ENCODE results near the gene UMODL1. TPM values are rescaled to one million over a fixed set of nuclear protein-coding genes. Genes with fewer than 3 reads are reported as not detected.
A peak's percentile ranks its signal among the peaks of the same experiment; 100 is the strongest.

The UMODL1 gene
- total RNA-seq, 2 experiments from 2014 or later, result not detected

DNA sequence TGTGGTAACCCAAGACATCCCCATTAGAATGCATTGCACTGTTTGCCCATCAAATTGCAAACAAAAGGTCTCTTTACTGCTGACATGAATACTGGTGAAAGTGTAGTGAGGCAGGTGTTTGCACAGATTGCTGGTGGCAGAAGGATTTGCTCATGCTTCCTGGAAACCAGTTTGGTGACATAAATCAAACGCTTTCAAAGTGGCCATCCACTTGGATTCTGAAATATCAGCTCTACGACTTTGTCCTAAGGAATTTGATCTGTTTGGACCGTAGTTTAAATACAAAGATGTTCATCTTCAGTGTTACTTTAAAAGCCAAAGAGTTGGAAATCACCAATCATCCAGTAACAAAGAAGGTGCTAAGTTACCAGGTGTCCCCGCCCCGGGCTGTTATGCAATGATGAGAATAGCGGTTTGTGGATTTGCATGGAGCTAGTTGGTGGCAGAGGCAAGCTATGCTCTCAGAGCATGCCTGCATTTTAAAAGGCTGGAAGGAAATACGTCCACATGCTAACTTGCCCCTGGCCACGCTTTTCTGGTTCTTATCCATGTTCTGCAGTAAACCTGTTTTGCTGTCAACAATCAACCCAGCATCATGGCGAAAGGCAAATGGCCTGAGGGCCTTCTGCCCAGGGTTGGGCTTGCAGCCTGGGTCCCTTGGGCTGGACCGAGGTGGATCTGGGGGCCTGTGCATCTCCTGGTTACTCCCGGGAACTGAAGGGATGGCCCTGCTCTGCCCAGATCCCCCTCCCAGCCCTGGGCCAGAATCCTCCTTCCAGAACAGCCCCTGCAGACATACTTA lies 49.2 kb downstream of the UMODL1 start:
- Mint-ChIP-seq H3K4me3 (no peak overlapping the region), H3K9me3 (ENCODE audit: low read depth) (no peaks in the 10 kb centered on the region), H3K36me3 (ENCODE audit: low read depth) (no peaks in the 10 kb centered on the region), H3K27me3 (peaks cover 55% of the 10 kb centered on the region), H3K27ac (no peak overlapping the region), H3K4me1 (peaks cover 15% of the 10 kb centered on the region)
- DNase-seq (no peak), ATAC-seq (no peak)
- CTCF ChIA-PET, result interaction anchor here (0.5 to 2.9 kb wide), 8 partner anchors 11 to 304 kb away, joined by 3 to 12 read pairs (median 3); no protein-coding TSS in a partner anchor
- intact Hi-C loops (cut with DNase I, micrococcal nuclease), result no loop called here
- POLR2A ChIA-PET, result no interaction called here

DNA sequence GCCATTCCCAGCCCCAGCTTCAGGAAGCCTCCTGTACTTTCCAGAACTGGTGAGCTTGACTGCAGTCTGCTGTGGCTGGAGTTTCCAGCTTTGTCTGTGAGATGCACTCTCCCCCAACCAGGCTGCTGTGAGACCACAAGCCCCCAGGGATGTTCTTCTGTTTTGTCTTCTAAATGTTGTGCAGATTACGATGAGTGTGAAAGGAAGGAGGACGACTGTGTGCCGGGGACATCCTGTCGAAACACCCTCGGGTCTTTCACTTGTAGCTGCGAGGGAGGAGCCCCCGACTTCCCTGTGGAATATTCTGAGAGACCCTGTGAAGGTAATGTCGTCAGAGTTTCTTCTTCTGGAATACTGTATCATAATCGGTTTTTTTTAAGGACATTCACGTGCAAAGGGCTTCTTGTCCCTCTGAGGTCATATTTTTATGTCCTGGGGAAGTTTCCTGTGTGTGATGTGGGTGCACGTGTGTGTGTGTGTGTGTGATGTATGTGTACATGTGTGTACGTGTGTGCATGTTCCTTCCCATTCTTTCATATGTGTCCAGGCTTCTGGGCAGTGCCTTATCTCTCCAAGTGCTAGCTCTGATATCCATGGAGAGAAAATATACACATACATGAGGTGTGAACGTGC lies 49.9 kb downstream of the UMODL1 start:
- CTCF ChIA-PET, result interaction anchor here (0.6 to 2.9 kb wide), 9 partner anchors 11 to 310 kb away, joined by 3 to 12 read pairs (median 3); no protein-coding TSS in a partner anchor
- no peak for DNase-seq
- ATAC-seq, result no peak
- Mint-ChIP-seq H3K36me3 (ENCODE audit: low read depth) (no peaks in the 10 kb centered on the region), H3K27ac (no peak overlapping the region), H3K9me3 (ENCODE audit: low read depth) (no peaks in the 10 kb centered on the region), H3K4me1 (peaks cover 15% of the 10 kb centered on the region), H3K27me3 (peaks cover 55% of the 10 kb centered on the region), H3K4me3 (no peak overlapping the region)
- POLR2A ChIA-PET, result no interaction called here
- intact Hi-C loops (cut with DNase I, micrococcal nuclease), result no loop called here

DNA sequence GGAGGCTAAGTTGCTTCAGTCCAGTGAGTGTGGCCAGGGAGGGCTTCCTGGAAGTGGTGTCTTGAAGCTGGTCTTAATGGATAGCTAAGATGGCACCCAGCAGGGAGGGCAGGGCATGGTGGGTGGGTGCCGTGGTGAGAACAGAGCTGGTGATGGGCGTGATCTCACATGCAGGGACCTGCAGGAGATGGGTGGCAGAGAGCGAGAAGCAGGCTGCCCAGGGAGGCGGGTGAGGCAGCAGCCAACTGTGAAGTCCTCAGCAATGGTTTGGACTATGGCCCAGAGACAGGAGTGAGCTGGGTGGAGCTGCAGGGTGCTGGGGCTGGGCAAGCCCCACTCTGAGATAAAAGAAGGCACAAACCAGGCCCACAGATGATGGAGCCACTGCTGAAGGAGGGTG lies 50.7 kb downstream of the UMODL1 start:
- peaks cover 15% of the 10 kb centered on the region for H3K4me1 Mint-ChIP-seq
- peaks cover 58% of the 10 kb centered on the region for H3K27me3 Mint-ChIP-seq
- POLR2A ChIA-PET, result interaction anchor here (0.7 kb wide), 1 partner anchor 238 kb away, joined by 3 read pairs; no protein-coding TSS in a partner anchor

GRCh38 chr21:42122398-42122797 lies 51.3 kb downstream of the UMODL1 start:
- H3K4me3 Mint-ChIP-seq, result no peak overlapping the region
- H3K36me3 Mint-ChIP-seq (ENCODE audit: low read depth), result no peaks in the 10 kb centered on the region
- peaks cover 10% of the 10 kb centered on the region for H3K4me1 Mint-ChIP-seq
- H3K27me3 Mint-ChIP-seq, result peaks cover 55% of the 10 kb centered on the region
- intact Hi-C loops (cut with DNase I, micrococcal nuclease), result no loop called here
- ChIA-PET POLR2A (interaction anchor here (0.7 kb wide), 1 partner anchor 239 kb away, joined by 3 read pairs; no protein-coding TSS in a partner anchor), CTCF (interaction anchor here (1.2 to 2.9 kb wide), 2 partner anchors 14 to 306 kb away, joined by 3 to 12 read pairs; no protein-coding TSS in a partner anchor)
- no peak for ATAC-seq
- DNase-seq, result no peak
- H3K27ac Mint-ChIP-seq, result no peak overlapping the region
- H3K9me3 Mint-ChIP-seq (ENCODE audit: low read depth), result no peaks in the 10 kb centered on the region

More for the DNA sequence above, 50.7 kb downstream of the UMODL1 start:
- intact Hi-C loops (cut with DNase I, micrococcal nuclease), result no loop called here
- CTCF ChIA-PET, result interaction anchor here (0.6 to 2.9 kb wide), 5 partner anchors 14 to 305 kb away, joined by 3 to 12 read pairs (median 4); no protein-coding TSS in a partner anchor
- no peak overlapping the region for H3K27ac Mint-ChIP-seq
- H3K36me3 Mint-ChIP-seq (ENCODE audit: low read depth), result no peaks in the 10 kb centered on the region
- DNase-seq, result no peak
- no peak for ATAC-seq
- no peaks in the 10 kb centered on the region for H3K9me3 Mint-ChIP-seq (ENCODE audit: low read depth)
- H3K4me3 Mint-ChIP-seq, result no peak overlapping the region

DNA sequence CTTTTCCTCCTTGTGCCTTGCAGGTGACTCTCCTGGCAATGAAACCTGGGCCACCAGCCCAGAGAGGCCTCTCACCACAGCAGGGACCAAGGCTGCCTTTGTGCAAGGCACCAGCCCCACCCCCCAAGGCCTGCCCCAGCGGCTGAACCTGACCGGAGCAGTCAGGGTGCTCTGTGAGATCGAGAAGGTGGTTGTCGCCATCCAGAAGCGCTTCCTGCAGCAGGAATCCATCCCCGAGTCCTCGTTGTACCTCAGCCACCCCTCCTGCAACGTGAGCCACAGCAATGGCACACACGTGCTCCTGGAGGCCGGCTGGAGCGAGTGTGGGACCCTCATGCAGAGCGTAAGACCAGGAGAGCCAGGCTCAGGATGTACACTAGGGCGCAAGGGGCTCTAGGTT lies 51.7 kb downstream of the UMODL1 start:
- intact Hi-C loops (cut with DNase I, micrococcal nuclease), result no loop called here
- DNase-seq (no peak), ATAC-seq (no peak)
- H3K27ac Mint-ChIP-seq, result no peak overlapping the region
- no peaks in the 10 kb centered on the region for H3K36me3 Mint-ChIP-seq (ENCODE audit: low read depth)
- ChIA-PET POLR2A (no interaction called here), CTCF (interaction anchor here (1.2 to 2.9 kb wide), 2 partner anchors 15 to 306 kb away, joined by 3 to 12 read pairs; no protein-coding TSS in a partner anchor)
- peaks cover 51% of the 10 kb centered on the region for H3K27me3 Mint-ChIP-seq
- no peaks in the 10 kb centered on the region for H3K9me3 Mint-ChIP-seq (ENCODE audit: low read depth)
- H3K4me3 Mint-ChIP-seq, result no peak overlapping the region
- H3K4me1 Mint-ChIP-seq, result peaks cover 7% of the 10 kb centered on the region

GRCh38 chr21:42123219-42123908 lies 52.2 kb downstream of the UMODL1 start:
- intact Hi-C loops (cut with DNase I, micrococcal nuclease), result no loop called here
- ChIA-PET POLR2A (no interaction called here), CTCF (interaction anchor here (1.2 kb wide), 1 partner anchor 15 kb away, joined by 3 read pairs; no protein-coding TSS in a partner anchor)
- Mint-ChIP-seq H3K9me3 (ENCODE audit: low read depth) (no peaks in the 10 kb centered on the region), H3K27ac (no peak overlapping the region), H3K27me3 (peaks cover 45% of the 10 kb centered on the region), H3K4me1 (peaks cover 5% of the 10 kb centered on the region), H3K4me3 (no peak overlapping the region), H3K36me3 (ENCODE audit: low read depth) (no peaks in the 10 kb centered on the region)
- ATAC-seq, result no peak
- no peak for DNase-seq

DNA sequence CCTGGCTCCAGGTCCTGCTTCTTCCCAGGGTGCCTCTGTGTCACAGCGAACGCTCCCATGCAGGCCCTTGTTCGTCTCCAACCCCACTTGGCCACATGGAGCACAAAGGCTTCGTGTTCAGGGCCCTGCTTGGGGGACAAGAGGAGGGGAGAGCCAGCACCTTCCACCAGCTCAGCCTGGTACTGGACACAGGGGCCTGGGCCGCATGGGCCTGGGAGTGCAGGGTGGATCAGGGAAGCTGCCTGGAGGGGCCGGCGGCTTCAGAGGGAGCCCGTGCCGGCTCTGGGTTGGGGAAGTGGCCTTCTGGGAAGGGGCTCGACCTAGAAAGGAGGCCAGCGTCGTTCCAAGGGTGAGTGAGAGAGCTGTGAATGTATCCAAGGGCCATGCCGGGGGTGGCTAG lies 53.0 kb downstream of the UMODL1 start:
- H3K4me1 Mint-ChIP-seq, result peaks cover 5% of the 10 kb centered on the region
- POLR2A ChIA-PET, result no interaction called here
- ATAC-seq (no peak), DNase-seq (no peak)
- intact Hi-C loops (cut with DNase I, micrococcal nuclease), result no loop called here
- H3K27ac Mint-ChIP-seq, result no peak overlapping the region
- peaks cover 44% of the 10 kb centered on the region for H3K27me3 Mint-ChIP-seq
- no peak overlapping the region for H3K4me3 Mint-ChIP-seq
- CTCF ChIA-PET, result no interaction called here
- H3K36me3 Mint-ChIP-seq (ENCODE audit: low read depth), result no peaks in the 10 kb centered on the region
- no peaks in the 10 kb centered on the region for H3K9me3 Mint-ChIP-seq (ENCODE audit: low read depth)

DNA sequence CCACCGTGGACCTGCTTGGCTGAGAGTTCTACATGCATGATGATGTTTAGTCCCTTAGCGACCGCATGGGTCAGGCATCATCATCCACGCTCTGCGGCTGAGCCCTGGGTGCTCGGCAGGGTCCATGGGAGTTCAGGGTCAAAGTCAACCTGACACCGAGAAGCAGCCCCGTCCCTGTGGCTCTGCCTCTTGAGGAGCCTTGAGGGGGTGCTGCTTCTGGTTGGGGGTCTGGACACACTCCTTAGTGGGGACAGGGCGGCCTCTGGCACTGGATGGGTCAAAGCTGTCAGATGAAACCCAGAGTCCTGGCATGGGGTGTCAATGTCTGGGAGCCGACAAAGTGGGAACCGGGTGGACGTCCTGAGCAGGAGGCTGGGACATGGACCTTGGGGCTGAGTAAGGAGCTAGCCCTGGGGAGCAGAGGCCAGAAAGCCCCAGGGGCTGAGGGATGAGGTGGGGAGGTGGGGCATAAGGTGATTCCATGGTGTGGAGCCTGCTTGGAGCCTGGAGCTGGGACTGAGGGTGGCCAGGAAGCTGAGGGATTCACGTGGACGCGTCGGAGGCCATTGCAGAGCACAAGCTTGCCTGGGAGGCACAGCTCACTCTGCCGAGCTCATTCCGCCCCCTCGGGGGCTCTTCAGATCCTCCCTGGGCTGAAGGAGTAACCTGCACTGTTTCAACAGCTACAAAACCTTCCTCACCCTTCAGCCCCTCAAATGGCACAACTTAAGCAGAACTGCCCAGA lies 53.9 kb downstream of the UMODL1 start:
- Mint-ChIP-seq H3K4me1 (peaks cover 5% of the 10 kb centered on the region), H3K36me3 (ENCODE audit: low read depth) (no peaks in the 10 kb centered on the region), H3K9me3 (ENCODE audit: low read depth) (no peaks in the 10 kb centered on the region), H3K4me3 (no peak overlapping the region), H3K27ac (no peak overlapping the region), H3K27me3 (peaks cover 36% of the 10 kb centered on the region)
- intact Hi-C loops (cut with DNase I, micrococcal nuclease), result no loop called here
- ATAC-seq (no peak), DNase-seq (no peak)
- ChIA-PET POLR2A (no interaction called here), CTCF (interaction anchor here (0.6 to 1.5 kb wide), 6 partner anchors 8 to 134 kb away, joined by 3 to 7 read pairs (median 4); no protein-coding TSS in a partner anchor)

- intact Hi-C loops (cut with DNase I, micrococcal nuclease), result no loop called here
- peak; percentile 28 for DNase-seq
- Mint-ChIP-seq H3K36me3 (ENCODE audit: low read depth) (no peaks in the 10 kb centered on the region), H3K4me1 (peaks cover 5% of the 10 kb centered on the region), H3K4me3 (no peak overlapping the region), H3K9me3 (ENCODE audit: low read depth) (no peaks in the 10 kb centered on the region), H3K27ac (no peak overlapping the region), H3K27me3 (peaks cover 29% of the 10 kb centered on the region)
- POLR2A ChIA-PET, result no interaction called here
- no peak for ATAC-seq
- CTCF ChIA-PET, result interaction anchor here (0.6 to 1.5 kb wide), 6 partner anchors 8 to 133 kb away, joined by 3 to 7 read pairs (median 4); no protein-coding TSS in a partner anchor
Measured at GRCh38 chr21:42125571-42126544, 54.7 kb downstream of the UMODL1 start.
